Hepatocyte (in vitro differentiated cells): ENCODE measurements around the gene TOX2. TPM values are rescaled to one million over a fixed set of nuclear protein-coding genes. Genes with fewer than 3 reads are reported as not detected.

Experiments
- DNase-seq: peaks from one replicate; pipeline ENCODE4 v3.0.0-alpha.2; 2016; ENCODE audit warnings: low spot score
- H2AFZ ChIP-seq: fragments of 200-600 bp; sonication (generic); 2 replicates; pipeline ENCODE4 v1.6.0; 2016; ENCODE audit warnings: antibody characterized with exemption, mild to moderate bottlenecking
- H3K27ac ChIP-seq: fragments of 200-600 bp; sonication (generic); 2 replicates; pipeline ENCODE4 v1.5.1; 2016; ENCODE audit warnings: mild to moderate bottlenecking
- H3K27me3 ChIP-seq: fragments of 200-600 bp; sonication (generic); 2 replicates; pipeline ENCODE4 v1.6.1; 2016
- H3K36me3 ChIP-seq: fragments of 200-600 bp; sonication (generic); replicated peaks from 2 replicates; pipeline ENCODE4 v1.5.1; 2016; ENCODE audit warnings: low read depth; ENCODE audit not compliant: insufficient read depth
- H3K4me1 ChIP-seq: fragments of 200-600 bp; sonication (generic); 2 replicates; pipeline ENCODE4 v1.5.1; 2016; ENCODE audit warnings: mild to moderate bottlenecking, moderate library complexity; ENCODE audit not compliant: insufficient read depth
- H3K4me2 ChIP-seq: fragments of 200-600 bp; sonication (generic); 2 replicates; pipeline ENCODE4 v1.6.0; 2016
- H3K4me3 ChIP-seq: fragments of 200-600 bp; sonication (generic); 2 replicates; pipeline ENCODE4 v1.5.1; 2016; ENCODE audit warnings: mild to moderate bottlenecking
- H3K79me2 ChIP-seq: fragments of 200-600 bp; sonication (generic); 2 replicates; pipeline ENCODE4 v1.6.0; 2017; ENCODE audit warnings: mild to moderate bottlenecking
- H3K9me2 ChIP-seq: fragments of 200-600 bp; sonication (generic); replicated peaks from 2 replicates; pipeline ENCODE4 v1.6.0; 2017; ENCODE audit warnings: mild to moderate bottlenecking; ENCODE audit not compliant: insufficient read depth
- H3K9me3 ChIP-seq: fragments of 200-600 bp; sonication (generic); 2 replicates; pipeline ENCODE4 v1.5.1; 2016; ENCODE audit warnings: low read depth, mild to moderate bottlenecking
- H4K20me1 ChIP-seq: fragments of 200-600 bp; sonication (generic); 2 replicates; pipeline ENCODE4 v1.6.0; 2016; ENCODE audit warnings: mild to moderate bottlenecking; ENCODE audit not compliant: insufficient read depth, poor library complexity, severe bottlenecking
- CTCF ChIP-seq: fragments of 200-600 bp; sonication (generic); IDR thresholded peaks from 2 replicates; pipeline ENCODE4 v1.5.1; 2016; ENCODE audit warnings: antibody characterized with exemption, mild to moderate bottlenecking; ENCODE audit not compliant: poor library complexity
- EZH2 ChIP-seq: fragments of 200-600 bp; sonication (generic); IDR thresholded peaks from 2 replicates; pipeline ENCODE4 v1.6.1; 2016; ENCODE audit warnings: antibody characterized with exemption, mild to moderate bottlenecking, borderline replicate concordance
- EZH2phosphoT487 ChIP-seq: fragments of 200-600 bp; sonication (generic); IDR thresholded peaks from one replicate; pipeline ENCODE4 v1.6.1; 2018; ENCODE audit warnings: antibody characterized with exemption, mild to moderate bottlenecking, low read depth, moderate library complexity; ENCODE audit not compliant: unreplicated experiment, severe bottlenecking
- WGBS: methylation state at CpG from one replicate; pipeline ENCODE4 v1.1.6; 2016; ENCODE audit warnings: low lambda C conversion rate; ENCODE audit errors: missing lambda C conversion rate; 5-methylcytosine and 5-hydroxymethylcytosine counted together
- polyA plus RNA-seq: library from polyadenylated mRNA; unstranded; fragments of >200 nt; fragmentation: Nextera tagmentation; extraction: Ambion mirVana; gene quantifications from 2 replicates; pipeline ENCODE4 v1.2.1, GENCODE V29; 2016
- total RNA-seq: library from RNA; depleted of rRNA; stranded (reverse); fragments of >200 nt; gene quantifications from 2 replicates; pipeline ENCODE4 v1.2.3, GENCODE V29; 2014

The TOX2 gene
- total and polyA plus RNA-seq, 2 experiments from 2014 or later = 0.87 to 12.1 TPM

DNA sequence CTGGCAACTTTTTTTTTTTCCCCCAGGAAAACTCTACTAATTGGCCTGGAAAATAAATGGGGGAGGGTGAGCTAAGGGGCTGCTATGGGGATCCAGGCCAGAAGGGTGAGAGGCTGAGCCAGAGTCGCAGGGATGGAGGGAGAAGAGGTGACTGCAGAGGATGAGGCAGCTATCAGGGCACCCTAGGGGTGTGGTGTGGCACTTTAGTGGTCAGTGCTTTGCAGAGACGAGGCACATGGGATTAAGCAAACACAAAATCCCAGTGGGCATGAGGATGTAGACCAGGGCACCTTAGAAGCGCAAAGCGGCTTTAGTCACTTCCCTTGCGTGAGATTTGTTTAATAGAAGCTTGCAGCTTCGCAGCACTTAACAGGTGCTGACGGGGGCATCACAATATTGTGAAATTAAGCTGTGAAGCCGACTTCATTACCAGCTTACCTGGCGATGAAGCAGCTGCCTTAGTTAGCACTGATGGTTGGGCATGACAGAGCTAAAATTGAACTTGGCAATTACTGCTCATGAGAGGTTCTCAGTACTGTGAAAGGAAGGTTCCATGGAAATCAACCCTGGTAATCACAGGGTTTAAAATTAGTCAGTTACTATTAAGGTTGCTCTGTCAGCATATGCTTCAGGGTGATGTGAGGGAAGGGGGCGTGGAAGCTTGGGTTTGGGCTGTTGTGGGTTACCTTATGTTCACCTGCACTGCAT lies 26.0 kb downstream of the TOX2 start:
- Histone ChIP-seq H3K4me2 (no peak overlapping the region), H3K4me1 (peaks cover 8% of the 10 kb centered on the region), H3K79me2 (no peaks in the 10 kb centered on the region), H3K4me3 (no peak overlapping the region), H3K9me2 (no peaks in the 10 kb centered on the region), H3K9me3 (no peaks in the 10 kb centered on the region), H3K27ac (no peak overlapping the region), H3K36me3 (no peaks in the 10 kb centered on the region), H3K27me3 (no peaks in the 10 kb centered on the region), H4K20me1 (no peaks in the 10 kb centered on the region), H2AFZ (no peak overlapping the region)
- WGBS = 89% methylated on average over 10 of the region's 10 CpGs
- no peak for DNase-seq
- no peak for TF ChIP-seq EZH2phosphoT487

DNA sequence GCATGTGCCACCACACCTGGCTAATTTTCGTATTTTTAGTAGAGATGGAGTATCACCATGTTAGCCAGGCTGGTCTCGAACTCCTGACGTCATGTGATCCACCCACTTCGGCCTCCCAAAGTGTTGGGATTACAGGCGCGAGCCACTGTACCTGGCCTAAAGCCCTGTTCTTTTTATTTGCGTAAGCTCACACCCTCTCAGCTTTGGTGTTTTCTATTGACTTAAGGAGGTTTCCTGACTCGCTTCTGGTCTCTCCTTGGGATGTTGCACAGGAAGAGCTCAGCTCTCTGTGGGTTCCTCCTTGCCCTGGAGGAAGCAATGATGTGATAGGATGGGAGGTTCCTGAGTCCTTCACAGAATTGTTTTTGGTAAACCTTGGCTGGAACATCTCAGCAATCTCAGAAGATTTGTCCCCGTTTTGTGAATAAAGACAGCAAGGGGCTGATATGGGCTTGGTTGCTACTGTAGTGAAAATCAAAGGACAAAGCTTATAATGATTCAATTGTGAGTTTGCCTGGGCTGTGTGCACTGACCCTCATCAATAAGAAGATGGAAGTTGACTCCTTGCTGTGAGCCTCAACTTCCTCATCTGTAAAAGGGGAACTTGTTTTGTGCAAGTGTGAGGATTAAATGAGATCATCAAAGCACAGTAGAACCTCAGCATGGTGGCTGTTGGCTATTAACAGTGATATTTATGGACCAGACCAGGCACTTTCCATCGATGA lies 27.0 kb downstream of the TOX2 start:
- WGBS = 73% methylated on average over 10 of the region's 10 CpGs
- Histone ChIP-seq H4K20me1 (no peaks in the 10 kb centered on the region), H3K9me2 (no peaks in the 10 kb centered on the region), H3K4me3 (no peak overlapping the region), H2AFZ (no peak overlapping the region), H3K4me1 (peaks cover 8% of the 10 kb centered on the region), H3K4me2 (no peak overlapping the region), H3K36me3 (no peaks in the 10 kb centered on the region), H3K27ac (no peak overlapping the region), H3K79me2 (no peaks in the 10 kb centered on the region), H3K9me3 (no peaks in the 10 kb centered on the region), H3K27me3 (no peaks in the 10 kb centered on the region)
- TF ChIP-seq CTCF (no peak), EZH2phosphoT487 (no peak), EZH2 (no peak)
- no peak for DNase-seq

GRCh38 chr20:43942201-43942590 lies 27.5 kb downstream of the TOX2 start:
- no peak for TF ChIP-seq EZH2phosphoT487
- no peak for TF ChIP-seq CTCF
- Histone ChIP-seq H3K36me3 (no peaks in the 10 kb centered on the region), H3K4me3 (no peak overlapping the region), H3K27ac (no peak overlapping the region), H2AFZ (no peak overlapping the region), H3K27me3 (no peaks in the 10 kb centered on the region), H3K4me2 (no peak overlapping the region), H3K4me1 (peaks cover 8% of the 10 kb centered on the region), H4K20me1 (no peaks in the 10 kb centered on the region), H3K9me2 (no peaks in the 10 kb centered on the region), H3K79me2 (no peaks in the 10 kb centered on the region), H3K9me3 (no peaks in the 10 kb centered on the region)
- WGBS = 90% methylated on average over 1 of the region's 1 CpG
- DNase-seq = no peak

DNA sequence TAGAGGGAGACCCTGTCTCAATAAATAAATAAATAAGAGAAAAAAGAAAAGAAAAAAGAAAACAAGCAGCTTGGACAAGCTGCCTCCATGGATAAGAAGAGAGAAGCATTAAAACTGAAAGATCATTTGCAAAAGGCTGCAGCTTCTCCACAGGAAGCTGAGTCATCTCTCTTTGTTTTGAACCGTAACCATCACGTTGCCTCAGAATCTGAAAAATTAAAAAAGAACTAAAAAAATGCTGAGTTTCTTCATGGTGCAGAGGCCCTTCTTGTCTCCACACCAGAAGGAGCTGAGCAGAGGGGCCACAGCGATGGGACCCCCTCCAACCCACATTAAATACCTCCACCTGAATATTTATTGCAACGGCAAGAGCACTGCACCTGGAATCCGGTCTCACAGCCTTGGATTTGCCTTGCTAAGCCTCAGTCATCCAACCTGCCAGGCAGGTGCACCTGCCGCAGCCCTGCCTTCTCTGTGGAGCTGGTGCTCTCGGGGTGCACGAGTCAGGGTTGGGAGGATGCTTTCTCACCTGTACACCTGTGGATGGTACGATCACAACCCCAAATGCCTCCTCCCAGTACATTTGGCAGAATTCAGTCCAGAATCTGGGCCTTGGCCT lies 28.1 kb downstream of the TOX2 start:
- H3K79me2 ChIP-seq = no peaks in the 10 kb centered on the region
- H3K9me3 ChIP-seq = no peaks in the 10 kb centered on the region
- H3K27ac ChIP-seq = no peak overlapping the region
- no peaks in the 10 kb centered on the region for H4K20me1 ChIP-seq
- H3K4me1 ChIP-seq = peaks cover 8% of the 10 kb centered on the region
- H2AFZ ChIP-seq = no peak overlapping the region
- H3K27me3 ChIP-seq = no peaks in the 10 kb centered on the region
- H3K4me3 ChIP-seq = no peak overlapping the region
- 65% methylated on average over 9 of the region's 9 CpGs for WGBS
- H3K4me2 ChIP-seq = no peak overlapping the region
- no peak for DNase-seq
- no peaks in the 10 kb centered on the region for H3K36me3 ChIP-seq
- no peak for TF ChIP-seq CTCF
- TF ChIP-seq EZH2 = no peak
- no peak for TF ChIP-seq EZH2phosphoT487
- H3K9me2 ChIP-seq = no peaks in the 10 kb centered on the region
